Measurements from ENCODE around the gene CHMP3.

The CHMP3 gene

GRCh38 chr2:86512034-86512433, 51.2 kb downstream of the CHMP3 start:
- TF ChIP-seq ZBTB7A (IDR thresholded peaks at IDR 0.05; ENCODE audit: low read depth) (no peak), TEAD4 (IDR thresholded peaks at IDR 0.05) (no peak), EP300 (IDR thresholded peaks at IDR 0.05; ENCODE audit: borderline replicate concordance) (no peak), USF1 (IDR thresholded peaks at IDR 0.05) (no peak), REST (IDR thresholded peaks at IDR 0.05; ENCODE audit: low read depth) (no peak), CREB1 (IDR thresholded peaks at IDR 0.05; ENCODE audit: low read depth) (no peak), FOXM1 (IDR thresholded peaks at IDR 0.05; ENCODE audit: borderline replicate concordance, low read depth) (no peak), EGR1 (IDR thresholded peaks at IDR 0.05) (no peak), RAD21 (IDR thresholded peaks at IDR 0.05; ENCODE audit: low read depth) (no peak), YY1 (IDR thresholded peaks at IDR 0.05; ENCODE audit: low read depth) (no peak), CEBPB (IDR thresholded peaks at IDR 0.05) (no peak)

DNA sequence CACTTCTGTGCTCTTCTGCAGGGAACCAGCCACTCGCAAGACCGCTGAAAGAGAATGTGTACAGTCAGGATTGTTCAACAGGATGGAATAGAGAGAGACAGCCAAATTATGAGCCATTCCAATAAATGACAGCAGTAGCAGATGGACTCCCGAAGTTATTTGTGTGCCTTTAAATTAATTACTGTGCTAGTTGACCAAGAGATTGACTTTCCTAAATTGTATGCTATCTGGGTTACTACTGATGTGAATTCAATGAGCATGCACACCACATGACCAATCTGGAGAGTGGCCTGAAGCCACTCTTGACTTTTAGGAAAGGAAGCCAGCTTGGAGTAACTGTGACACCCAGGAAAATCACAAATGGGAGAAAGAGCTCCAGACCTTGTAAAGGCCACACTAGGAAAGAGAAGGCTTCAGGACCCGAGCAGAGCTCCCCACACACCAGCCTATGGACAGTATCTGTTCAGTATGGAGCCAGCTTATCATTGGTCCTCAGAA, 52.8 kb downstream of the CHMP3 start:
- no peak for TF ChIP-seq EGR1 (IDR thresholded peaks at IDR 0.05)
- TF ChIP-seq CREB1 (IDR thresholded peaks at IDR 0.05; ENCODE audit: low read depth) = no peak
- no peak for TF ChIP-seq TEAD4 (IDR thresholded peaks at IDR 0.05)
- TF ChIP-seq USF1 (IDR thresholded peaks at IDR 0.05) = no peak
- no peak for TF ChIP-seq REST (IDR thresholded peaks at IDR 0.05; ENCODE audit: low read depth)
- TF ChIP-seq TAF1 (IDR thresholded peaks at IDR 0.05; ENCODE audit: low read depth) = no peak
- no peak for TF ChIP-seq FOXM1 (IDR thresholded peaks at IDR 0.05; ENCODE audit: borderline replicate concordance, low read depth)
- TF ChIP-seq NFIC (IDR thresholded peaks at IDR 0.05) = no peak
- TF ChIP-seq CEBPB (IDR thresholded peaks at IDR 0.05) = no peak
- TF ChIP-seq RAD21 (IDR thresholded peaks at IDR 0.05; ENCODE audit: low read depth) = no peak
- no peak for TF ChIP-seq ZBTB7A (IDR thresholded peaks at IDR 0.05; ENCODE audit: low read depth)
- TF ChIP-seq, protein P1, sequence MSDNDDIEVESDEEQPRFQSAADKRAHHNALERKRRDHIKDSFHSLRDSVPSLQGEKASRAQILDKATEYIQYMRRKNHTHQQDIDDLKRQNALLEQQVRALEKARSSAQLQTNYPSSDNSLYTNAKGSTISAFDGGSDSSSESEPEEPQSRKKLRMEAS (IDR thresholded peaks at IDR 0.05) = no peak
- TF ChIP-seq TCF12 (IDR thresholded peaks at IDR 0.05; ENCODE audit: low read depth) = no peak
- TF ChIP-seq EP300 (IDR thresholded peaks at IDR 0.05; ENCODE audit: borderline replicate concordance) = no peak
- TF ChIP-seq YY1 (IDR thresholded peaks at IDR 0.05; ENCODE audit: low read depth) = no peak

DNA sequence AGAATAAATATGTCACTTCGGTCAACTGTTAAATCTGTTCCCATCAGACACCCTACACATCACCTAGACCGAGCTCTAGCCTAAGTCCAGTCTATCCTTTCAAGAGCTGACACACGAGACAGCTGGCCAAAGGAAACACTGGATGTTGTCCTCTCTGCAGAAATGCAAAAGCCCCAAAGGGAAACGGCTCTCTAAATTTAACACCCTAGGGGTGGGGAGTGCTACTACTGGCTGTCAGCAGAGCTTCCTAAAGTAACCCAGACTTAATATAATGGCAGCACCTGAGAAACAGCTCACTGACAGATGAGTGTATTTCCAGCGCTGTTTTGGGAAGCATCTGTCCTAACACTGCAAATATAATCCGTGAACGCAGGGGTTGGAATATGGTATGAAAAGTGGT, 55.6 kb downstream of the CHMP3 start:
- TF ChIP-seq TAF1 (IDR thresholded peaks at IDR 0.05; ENCODE audit: low read depth) = no peak
- TF ChIP-seq TEAD4 (IDR thresholded peaks at IDR 0.05) = no peak
- TF ChIP-seq EP300 (IDR thresholded peaks at IDR 0.05; ENCODE audit: borderline replicate concordance) = no peak
- TF ChIP-seq EGR1 (IDR thresholded peaks at IDR 0.05) = no peak
- TF ChIP-seq, protein P1 (IDR thresholded peaks at IDR 0.05) = no peak
- TF ChIP-seq USF1 (IDR thresholded peaks at IDR 0.05) = no peak
- no peak for TF ChIP-seq REST (IDR thresholded peaks at IDR 0.05; ENCODE audit: low read depth)
- no peak for TF ChIP-seq CEBPB (IDR thresholded peaks at IDR 0.05)
- no peak for TF ChIP-seq YY1 (IDR thresholded peaks at IDR 0.05; ENCODE audit: low read depth)
- TF ChIP-seq NFIC (IDR thresholded peaks at IDR 0.05) = no peak
- no peak for TF ChIP-seq ZBTB7A (IDR thresholded peaks at IDR 0.05; ENCODE audit: low read depth)
- TF ChIP-seq FOXM1 (IDR thresholded peaks at IDR 0.05; ENCODE audit: borderline replicate concordance, low read depth) = no peak
- TF ChIP-seq RAD21 (IDR thresholded peaks at IDR 0.05; ENCODE audit: low read depth) = no peak

All from Ishikawa (cell line).